GM10847 (cell line): Measurements from ENCODE around the gene CYB561D2.

Source experiments
- POLR2A ChIP-seq: IDR thresholded peaks from 2 replicates; pipeline ENCODE4 v1.6.1; 2011; ENCODE audit not compliant: insufficient read length; ENCODE audit errors: extremely low read depth

The CYB561D2 gene

GRCh38 chr3:50321336-50322114, 29.1 kb upstream of the CYB561D2 start:
- TF ChIP-seq POLR2A: peak; percentile 78

GRCh38 chr3:50322115-50322385, 28.6 kb upstream of the CYB561D2 start:
- no peak for TF ChIP-seq POLR2A

DNA sequence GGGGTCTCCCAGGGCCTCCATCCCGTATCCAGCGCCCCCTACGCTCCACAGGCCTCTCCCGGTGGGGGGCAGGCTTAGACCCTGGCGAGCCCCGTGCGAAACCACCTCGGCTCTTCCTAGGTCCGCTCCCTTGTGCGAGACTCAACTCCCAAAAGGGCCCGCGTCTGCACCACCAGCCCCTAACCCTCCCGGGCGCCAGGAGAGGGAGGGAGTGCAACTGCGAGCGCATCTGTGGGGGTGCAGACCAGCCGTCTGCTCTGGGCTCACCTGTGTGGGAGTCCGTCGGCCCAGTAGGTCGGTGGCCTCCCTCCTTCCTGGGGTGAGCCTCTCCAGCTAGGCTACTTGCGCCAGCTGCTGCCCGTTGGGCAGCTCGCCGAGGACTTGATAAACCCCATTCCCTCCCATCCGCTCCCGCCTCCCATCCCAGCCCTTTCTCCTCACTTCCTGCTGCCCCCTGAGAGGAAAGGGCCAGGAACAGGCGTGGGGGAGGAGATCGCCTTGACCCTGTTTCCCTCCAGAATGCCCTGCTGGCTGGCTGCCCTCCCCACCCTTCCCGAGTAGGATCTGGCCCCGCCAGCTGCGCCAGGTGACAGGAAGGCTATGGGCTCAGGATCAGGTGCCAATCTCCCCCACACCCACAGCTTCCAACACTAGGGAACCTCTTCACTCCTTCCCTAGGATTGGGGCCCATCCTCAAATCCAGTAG, 28.1 kb upstream of the CYB561D2 start, which contains the start of gene HYAL2:
Gene HYAL2 (minus strand): TSS at position 360 of the 706 bp plus-strand sequence. CDS start 2,256 bp downstream, outside the sequence.
- no peak for TF ChIP-seq POLR2A

DNA sequence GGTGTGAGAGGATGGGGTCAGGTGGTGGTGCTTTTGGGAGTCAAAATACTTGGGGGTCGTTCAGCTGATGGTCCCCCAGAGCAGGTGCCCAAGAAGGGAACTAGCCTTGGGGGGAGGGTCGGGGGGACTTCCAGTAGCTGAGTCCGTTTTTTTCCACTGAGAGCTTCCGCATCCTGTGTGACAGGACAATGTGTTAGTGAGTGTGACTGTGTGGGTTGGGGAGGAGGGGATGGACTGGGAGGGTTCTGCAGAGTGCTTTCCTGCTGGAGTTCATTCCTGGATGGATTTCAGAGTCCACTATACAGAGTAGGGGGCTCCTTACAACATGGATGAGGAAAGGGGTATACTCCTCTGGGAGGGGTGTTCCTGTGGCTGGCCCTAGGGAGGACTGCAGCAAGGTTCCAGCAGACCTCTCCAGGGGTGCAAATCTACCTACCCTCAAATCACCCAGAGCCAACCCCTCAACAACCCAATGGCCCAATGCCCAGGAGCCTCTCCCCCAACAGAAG, 27.5 kb upstream of the CYB561D2 start:
- TF ChIP-seq POLR2A: no peak

GRCh38 chr3:50323614-50324199, 27.0 kb upstream of the CYB561D2 start:
- TF ChIP-seq POLR2A: no peak

DNA sequence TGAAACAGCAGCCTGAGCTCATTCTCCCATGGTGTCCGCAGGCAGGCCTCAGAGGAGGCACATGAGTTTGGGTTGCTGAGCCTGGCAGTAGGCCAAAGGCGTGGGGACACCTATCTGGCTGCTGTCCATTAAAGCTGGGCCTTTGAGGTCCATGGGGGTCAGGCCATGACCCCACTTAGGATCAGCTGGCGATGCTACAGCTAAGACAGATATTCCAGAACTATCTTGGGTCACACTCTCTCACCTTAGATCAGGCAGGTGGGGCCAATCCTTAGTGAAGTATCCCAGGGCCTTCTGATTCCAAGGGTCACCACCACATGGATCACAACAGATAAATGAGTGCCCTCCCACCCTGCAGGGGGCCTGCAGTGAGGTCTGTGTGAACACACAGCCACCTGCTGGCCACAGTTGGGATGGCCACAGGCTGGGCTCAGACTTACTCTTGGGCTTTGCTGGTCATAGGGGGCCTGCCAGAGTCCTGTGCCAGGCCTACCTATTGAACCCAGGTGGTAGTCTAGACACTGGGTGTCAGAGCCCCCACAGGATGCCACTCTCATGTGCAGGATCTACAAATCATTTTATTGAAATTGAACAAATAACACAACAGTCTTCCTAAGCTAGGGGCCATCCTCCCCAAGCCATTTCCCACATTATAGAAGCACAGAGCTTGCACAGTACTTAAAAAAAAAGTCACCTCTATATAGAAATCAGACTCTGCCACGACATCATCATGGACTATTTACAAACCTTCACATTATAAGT, 26.1 kb upstream of the CYB561D2 start:
- no peak for TF ChIP-seq POLR2A

DNA sequence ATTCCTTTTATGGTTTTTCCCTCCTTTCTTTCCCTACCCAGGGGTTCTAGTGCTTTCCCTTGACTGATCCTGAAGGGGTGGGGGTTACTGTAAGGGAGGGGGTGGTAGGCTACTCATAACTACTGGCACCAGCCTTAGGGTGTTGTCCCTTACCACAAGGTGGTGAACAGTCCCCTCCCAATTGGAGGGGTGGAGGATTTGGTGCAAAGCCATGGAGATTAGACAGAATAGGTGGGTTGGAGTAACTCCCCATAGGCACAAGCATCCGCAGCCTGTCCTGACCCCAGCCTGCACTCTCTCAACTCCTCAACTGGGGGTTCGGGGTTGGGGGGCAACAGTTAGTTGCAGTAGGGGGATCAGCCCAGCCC, 25.6 kb upstream of the CYB561D2 start:
- TF ChIP-seq POLR2A: no peak

DNA sequence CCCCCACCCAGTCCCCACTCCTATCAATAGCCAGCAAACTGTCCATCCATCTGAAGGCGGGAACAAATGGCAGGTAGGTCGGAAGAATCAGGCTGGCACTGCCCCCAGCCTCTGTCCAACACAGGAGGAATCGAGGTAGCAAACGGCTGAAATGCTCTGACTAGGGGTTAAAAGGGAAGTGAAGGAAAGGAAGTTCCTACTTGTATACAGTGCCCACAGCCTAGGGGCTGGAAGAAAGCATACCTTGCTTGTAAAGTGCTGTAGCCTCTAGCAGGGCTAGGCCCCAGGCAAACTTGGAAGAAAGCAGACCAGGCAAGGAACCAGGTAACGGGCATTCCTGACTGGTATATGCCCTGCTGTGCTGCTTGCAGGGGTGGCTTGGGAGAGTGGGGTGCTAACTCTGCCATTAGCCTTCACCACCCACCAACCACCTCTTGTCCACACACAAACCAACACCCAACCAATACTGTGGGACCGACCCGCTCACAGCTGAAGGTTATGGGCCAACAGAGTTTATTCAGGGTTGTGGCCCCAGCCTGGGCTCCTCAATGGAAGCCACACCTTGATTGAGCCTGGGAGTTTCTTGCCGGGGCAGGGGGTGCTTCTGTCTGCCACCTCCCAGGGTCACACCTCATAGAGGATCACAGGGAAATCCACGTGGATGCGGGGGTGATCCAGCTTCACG, 25.0 kb upstream of the CYB561D2 start:
- TF ChIP-seq POLR2A: no peak

GRCh38 chr3:50326182-50326541, 24.5 kb upstream of the CYB561D2 start:
- TF ChIP-seq POLR2A: no peak

DNA sequence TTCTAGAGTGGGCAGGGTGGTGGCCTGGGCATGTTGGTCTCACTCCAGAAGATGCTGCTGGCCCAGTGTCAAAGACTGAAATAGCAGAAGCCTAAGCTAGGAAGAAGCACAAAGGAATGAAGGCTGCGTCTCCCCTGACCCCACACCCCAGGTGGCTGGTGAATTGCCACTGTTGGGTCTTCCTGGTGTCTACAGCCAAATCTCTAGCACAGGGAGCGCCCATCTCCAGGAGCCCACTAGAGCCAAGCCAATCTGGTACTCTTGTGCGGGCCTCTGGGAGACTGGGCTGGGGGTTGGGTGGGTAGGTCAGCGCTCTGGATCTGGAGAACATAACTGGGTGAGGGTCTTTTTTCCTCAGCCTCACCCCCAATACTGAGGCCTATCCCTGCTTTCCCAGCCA, 23.5 kb upstream of the CYB561D2 start:
- TF ChIP-seq POLR2A: no peak

- TF ChIP-seq POLR2A: peak; percentile 74
These were observed 22.5 kb upstream of the CYB561D2 start, which contains the start of gene TUSC2 for GRCh38 chr3:50327943-50328691. TUSC2 (minus strand) TSS chr3:50328223; CDS start chr3:50328099, 124 bp downstream.

DNA sequence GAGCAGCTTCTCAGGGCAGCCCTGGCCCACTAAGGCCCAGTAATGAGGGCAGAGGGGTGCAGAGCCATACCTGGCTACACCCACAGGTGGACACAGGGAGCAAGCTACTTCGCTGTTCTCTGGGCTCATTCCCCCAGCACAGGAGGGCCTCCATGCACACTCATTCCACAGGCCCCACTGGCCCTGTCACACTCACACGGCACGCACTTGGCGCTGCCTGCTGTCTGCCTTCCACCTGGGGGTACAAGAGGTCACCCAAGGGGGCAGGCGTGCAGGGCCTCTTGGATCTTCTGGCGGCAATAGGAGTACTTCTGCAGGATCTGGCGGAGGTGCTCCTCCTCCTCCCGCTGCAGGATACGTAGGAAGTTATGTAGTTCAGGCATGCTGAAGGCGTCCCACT, 20.3 kb upstream of the CYB561D2 start:
- TF ChIP-seq POLR2A: no peak

DNA sequence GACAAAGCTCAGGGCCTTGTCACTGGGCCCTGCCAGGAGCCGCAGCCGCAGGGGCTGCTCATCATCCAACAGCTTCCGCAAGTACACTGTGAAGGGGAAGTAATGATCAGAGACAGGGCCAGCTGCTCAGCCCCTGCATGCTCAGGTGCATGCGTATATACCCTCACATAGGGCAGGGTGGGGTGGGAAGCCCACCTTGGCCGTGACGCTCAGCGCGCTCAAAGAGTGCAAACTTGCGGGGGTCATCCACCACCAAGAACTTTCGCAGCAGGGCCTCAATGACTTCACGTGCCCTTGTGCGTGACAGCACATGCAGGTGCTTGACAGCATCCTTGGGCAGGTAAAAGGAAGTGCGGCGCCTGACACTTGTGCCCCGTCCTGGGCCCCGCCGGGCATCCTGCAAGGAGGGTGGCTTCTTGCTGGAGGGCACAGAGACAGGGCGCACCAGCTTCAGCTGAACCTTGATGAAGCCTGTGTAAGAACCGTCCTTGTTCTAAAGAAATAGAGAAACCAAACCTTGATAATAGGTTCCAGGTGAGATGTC, 19.2 kb upstream of the CYB561D2 start:
- TF ChIP-seq POLR2A: no peak
